Measurements from ENCODE around the gene LHFPL2. TPM values are rescaled to one million over a fixed set of nuclear protein-coding genes. Genes with fewer than 3 reads are reported as not detected.

LHFPL2 gene
- polyA plus RNA-seq, 3 donors = 3.7 to 11.6 (median 7.3) TPM

- 67% methylated on average over 7 of the region's 12 CpGs for WGBS (ENCODE audit: insufficient coverage)
- Histone ChIP-seq H3K36me3 (replicated peaks in 1 of 2; ENCODE audit: control insufficient read depth in 1 of 2, insufficient read depth in 2 of 2, low read length in 2 of 2) (no peaks in the 10 kb centered on the region), H3K4me2 (replicated peaks; ENCODE audit: extremely low read depth, low read length, poor library complexity, severe bottlenecking) (no peak overlapping the region), H3K9ac (ENCODE audit: insufficient read depth, low read length, poor library complexity, severe bottlenecking) (no peak overlapping the region), H2AFZ (ENCODE audit: insufficient read depth, low read depth, low read length, poor library complexity, severe bottlenecking) (peak overlapping the region; percentile 10), H3K79me2 (ENCODE audit: insufficient read depth, low read length) (no peaks in the 10 kb centered on the region), H3K27me3 (ENCODE audit: control insufficient read depth in 2 of 2, insufficient read depth in 2 of 2, low read length in 2 of 2) (no peaks in the 10 kb centered on the region), H3K27ac (ENCODE audit: low read depth in 1 of 2, low read length in 2 of 2) (no peak overlapping the region), H3K4me3 (replicated peaks in 1 of 3; ENCODE audit: low read depth in 2 of 3, low read length in 3 of 3) (no peak overlapping the region), H3K4me1 (ENCODE audit: control insufficient read depth in 1 of 2, insufficient read depth in 2 of 2, low read length in 2 of 2) (peaks cover 31 to 33% of the 10 kb centered on the region in 2 donors), H3K9me3 (replicated peaks in 1 of 2; ENCODE audit: control insufficient read depth in 1 of 2, insufficient read depth in 1 of 2, low read length in 2 of 2) (no peaks in the 10 kb centered on the region), H4K20me1 (ENCODE audit: insufficient read depth, low read length) (no peaks in the 10 kb centered on the region)
- H3K36me3 Mint-ChIP-seq = peaks cover 2 to 3% of the 10 kb centered on the region in 2 donors
- DNase-seq = peak in 2 of 3 donors; percentile 42 to 58
- H3K4me1 Mint-ChIP-seq = peaks cover 32% of the 10 kb centered on the region
- intact Hi-C loops (cut with micrococcal nuclease) = no loop called here
- H3K9me3 Mint-ChIP-seq = peaks cover 0 to 2% (median 0%) of the 10 kb centered on the region in 7 donors
- H3K27me3 Mint-ChIP-seq (ENCODE audit: low read depth in 3 of 3) = peaks cover 0 to 6% (median 6%) of the 10 kb centered on the region in 3 donors
- no peak overlapping the region for H3K4me3 Mint-ChIP-seq
- TF ChIP-seq, protein P1, sequence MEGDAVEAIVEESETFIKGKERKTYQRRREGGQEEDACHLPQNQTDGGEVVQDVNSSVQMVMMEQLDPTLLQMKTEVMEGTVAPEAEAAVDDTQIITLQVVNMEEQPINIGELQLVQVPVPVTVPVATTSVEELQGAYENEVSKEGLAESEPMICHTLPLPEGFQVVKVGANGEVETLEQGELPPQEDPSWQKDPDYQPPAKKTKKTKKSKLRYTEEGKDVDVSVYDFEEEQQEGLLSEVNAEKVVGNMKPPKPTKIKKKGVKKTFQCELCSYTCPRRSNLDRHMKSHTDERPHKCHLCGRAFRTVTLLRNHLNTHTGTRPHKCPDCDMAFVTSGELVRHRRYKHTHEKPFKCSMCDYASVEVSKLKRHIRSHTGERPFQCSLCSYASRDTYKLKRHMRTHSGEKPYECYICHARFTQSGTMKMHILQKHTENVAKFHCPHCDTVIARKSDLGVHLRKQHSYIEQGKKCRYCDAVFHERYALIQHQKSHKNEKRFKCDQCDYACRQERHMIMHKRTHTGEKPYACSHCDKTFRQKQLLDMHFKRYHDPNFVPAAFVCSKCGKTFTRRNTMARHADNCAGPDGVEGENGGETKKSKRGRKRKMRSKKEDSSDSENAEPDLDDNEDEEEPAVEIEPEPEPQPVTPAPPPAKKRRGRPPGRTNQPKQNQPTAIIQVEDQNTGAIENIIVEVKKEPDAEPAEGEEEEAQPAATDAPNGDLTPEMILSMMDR (IDR thresholded peaks at IDR 0.05) = no peak
- H3K27ac Mint-ChIP-seq = peak overlapping the region in 3 of 7 donors; percentile 12 to 41 (median 26)
Observed at GRCh38 chr5:78552729-78553342, 95.7 kb downstream of the LHFPL2 start.

DNA sequence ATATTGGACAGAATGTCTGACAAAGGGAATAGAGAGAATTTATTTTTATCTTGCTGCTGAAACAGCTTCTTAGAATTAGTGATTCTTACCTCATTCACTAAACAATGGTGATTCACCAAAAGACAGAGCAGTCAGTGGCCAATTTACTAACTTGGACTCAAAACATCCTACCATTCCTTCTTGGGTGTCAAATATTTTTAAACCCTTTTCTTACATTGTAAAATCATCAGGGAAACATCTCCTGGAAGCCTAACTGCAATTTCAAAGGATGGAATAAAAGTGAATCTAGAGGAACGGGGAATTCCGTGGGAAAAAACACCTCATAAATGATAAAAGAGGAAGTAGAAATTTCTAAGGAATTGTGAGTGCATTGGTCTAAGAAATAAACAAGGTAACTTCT lies 97.7 kb downstream of the LHFPL2 start:
- Histone ChIP-seq H3K27ac (ENCODE audit: low read depth in 1 of 2, low read length in 2 of 2) (no peak overlapping the region), H3K79me2 (ENCODE audit: insufficient read depth, low read length) (no peaks in the 10 kb centered on the region), H3K4me3 (replicated peaks in 1 of 3; ENCODE audit: low read depth in 2 of 3, low read length in 3 of 3) (no peak overlapping the region), H3K4me2 (replicated peaks; ENCODE audit: extremely low read depth, low read length, poor library complexity, severe bottlenecking) (no peak overlapping the region), H3K27me3 (ENCODE audit: control insufficient read depth in 2 of 2, insufficient read depth in 2 of 2, low read length in 2 of 2) (no peaks in the 10 kb centered on the region), H3K9ac (ENCODE audit: insufficient read depth, low read length, poor library complexity, severe bottlenecking) (no peak overlapping the region), H3K36me3 (replicated peaks in 1 of 2; ENCODE audit: control insufficient read depth in 1 of 2, insufficient read depth in 2 of 2, low read length in 2 of 2) (no peaks in the 10 kb centered on the region), H2AFZ (ENCODE audit: insufficient read depth, low read depth, low read length, poor library complexity, severe bottlenecking) (no peak overlapping the region), H4K20me1 (ENCODE audit: insufficient read depth, low read length) (no peaks in the 10 kb centered on the region), H3K4me1 (ENCODE audit: control insufficient read depth in 1 of 2, insufficient read depth in 2 of 2, low read length in 2 of 2) (peaks cover 47 to 49% of the 10 kb centered on the region in 2 donors), H3K9me3 (replicated peaks in 1 of 2; ENCODE audit: control insufficient read depth in 1 of 2, insufficient read depth in 1 of 2, low read length in 2 of 2) (no peaks in the 10 kb centered on the region)
- TF ChIP-seq, protein P1 (IDR thresholded peaks at IDR 0.05) = no peak
- intact Hi-C loops (cut with micrococcal nuclease) = no loop called here
- H3K27ac Mint-ChIP-seq = peak overlapping the region in 1 of 7 donors; percentile 32
- no peak for DNase-seq
- no CpG with 5 or more reads among the region's 2 CpGs for WGBS (ENCODE audit: insufficient coverage)
- H3K4me3 Mint-ChIP-seq = no peak overlapping the region
- H3K36me3 Mint-ChIP-seq = peaks cover 3 to 7% of the 10 kb centered on the region in 2 donors
- H3K9me3 Mint-ChIP-seq = peaks cover 0 to 2% (median 0%) of the 10 kb centered on the region in 7 donors
- H3K4me1 Mint-ChIP-seq = peaks cover 51% of the 10 kb centered on the region
- peaks cover 0 to 4% (median 3%) of the 10 kb centered on the region in 3 donors for H3K27me3 Mint-ChIP-seq (ENCODE audit: low read depth in 3 of 3)

Data from CD14-positive monocyte (primary cell).